Glutamatergic neuron (in vitro differentiated cells): Measurements from ENCODE around the gene SRC. TPM values are rescaled to one million over a fixed set of nuclear protein-coding genes. Genes with fewer than 3 reads are reported as not detected.

Experiments used
- DNase-seq: peaks from one replicate; pipeline ENCODE4 v3.0.0; 2022
- H3K27ac Mint-ChIP-seq: one replicate; pipeline ENCODE4 v1.8.0; 2020; ENCODE audit warnings: mild to moderate bottlenecking, mixed read lengths, inconsistent platforms; ENCODE audit not compliant: unreplicated experiment
- H3K27me3 Mint-ChIP-seq: one replicate; pipeline ENCODE4 v1.8.0; 2020; ENCODE audit warnings: mild to moderate bottlenecking, moderate library complexity, mixed read lengths, inconsistent platforms; ENCODE audit not compliant: unreplicated experiment
- H3K36me3 Mint-ChIP-seq: one replicate; pipeline ENCODE4 v1.8.0; 2020; ENCODE audit warnings: mild to moderate bottlenecking, mixed read lengths, inconsistent platforms; ENCODE audit not compliant: unreplicated experiment
- H3K4me1 Mint-ChIP-seq: one replicate; pipeline ENCODE4 v1.8.0; 2020; ENCODE audit warnings: mild to moderate bottlenecking, low read depth, mixed read lengths, inconsistent platforms; ENCODE audit not compliant: unreplicated experiment
- H3K4me3 Mint-ChIP-seq: one replicate; pipeline ENCODE4 v1.8.0; 2020; ENCODE audit warnings: mild to moderate bottlenecking, mixed read lengths, inconsistent platforms; ENCODE audit not compliant: unreplicated experiment
- H3K9me3 Mint-ChIP-seq: one replicate; pipeline ENCODE4 v1.8.0; 2020; ENCODE audit warnings: mild to moderate bottlenecking, moderate library complexity, mixed read lengths, inconsistent platforms; ENCODE audit not compliant: unreplicated experiment
- total RNA-seq: library from RNA; stranded (reverse); fragmentation: NEBNext Ultra II Directional; extraction: Animal tissue kit (Norgen Biotek cat#: 25700); gene quantifications from one replicate; pipeline ENCODE4 v1.2.1, GENCODE V29; 2021; ENCODE audit not compliant: unreplicated experiment
- TF ChIP-seq, protein P1 (sequence below): fragments of 200-600 bp; sonication (generic); IDR thresholded peaks from one replicate; pipeline ENCODE4 v1.5.0; 2021; ENCODE audit not compliant: partially characterized antibody, unreplicated experiment

The SRC gene
- total RNA-seq, 1 donor from 2014 or later = 39.2 TPM

DNA sequence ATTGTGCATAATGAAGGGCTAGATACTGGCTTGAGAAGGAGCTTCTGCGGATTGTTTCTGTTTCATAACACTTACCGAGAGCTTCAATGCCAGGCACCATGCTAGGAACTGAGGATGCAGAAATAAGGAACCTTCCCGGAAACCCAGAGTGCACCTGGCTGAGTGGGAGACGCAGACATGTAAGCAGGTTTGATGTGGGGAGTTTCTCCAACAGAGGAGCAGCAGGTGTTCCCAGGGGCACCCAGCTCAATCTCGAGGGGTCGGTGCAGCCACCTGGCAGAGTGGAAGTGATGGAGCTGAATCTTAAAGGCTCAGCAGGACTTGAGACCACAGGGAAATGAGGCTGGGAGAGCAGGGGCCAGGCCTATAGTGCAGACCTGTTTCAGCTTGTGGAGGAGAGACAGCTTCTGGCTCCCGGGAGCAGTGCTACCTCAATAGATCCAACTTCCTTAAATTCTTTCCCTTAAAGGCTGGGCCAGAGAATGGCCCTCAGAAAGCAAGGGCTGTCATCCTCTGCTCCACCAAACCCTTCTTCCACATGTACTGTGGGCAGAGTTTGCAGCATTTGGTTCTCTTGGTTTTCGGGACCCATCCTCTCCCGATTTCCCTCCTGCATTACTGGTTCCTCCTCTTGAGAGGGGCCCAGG, 27.8 kb upstream of the SRC start:
- H3K27me3 Mint-ChIP-seq = peaks cover 2% of the 10 kb centered on the region
- no peak for DNase-seq
- H3K4me1 Mint-ChIP-seq = peaks cover 2% of the 10 kb centered on the region
- TF ChIP-seq, protein P1, sequence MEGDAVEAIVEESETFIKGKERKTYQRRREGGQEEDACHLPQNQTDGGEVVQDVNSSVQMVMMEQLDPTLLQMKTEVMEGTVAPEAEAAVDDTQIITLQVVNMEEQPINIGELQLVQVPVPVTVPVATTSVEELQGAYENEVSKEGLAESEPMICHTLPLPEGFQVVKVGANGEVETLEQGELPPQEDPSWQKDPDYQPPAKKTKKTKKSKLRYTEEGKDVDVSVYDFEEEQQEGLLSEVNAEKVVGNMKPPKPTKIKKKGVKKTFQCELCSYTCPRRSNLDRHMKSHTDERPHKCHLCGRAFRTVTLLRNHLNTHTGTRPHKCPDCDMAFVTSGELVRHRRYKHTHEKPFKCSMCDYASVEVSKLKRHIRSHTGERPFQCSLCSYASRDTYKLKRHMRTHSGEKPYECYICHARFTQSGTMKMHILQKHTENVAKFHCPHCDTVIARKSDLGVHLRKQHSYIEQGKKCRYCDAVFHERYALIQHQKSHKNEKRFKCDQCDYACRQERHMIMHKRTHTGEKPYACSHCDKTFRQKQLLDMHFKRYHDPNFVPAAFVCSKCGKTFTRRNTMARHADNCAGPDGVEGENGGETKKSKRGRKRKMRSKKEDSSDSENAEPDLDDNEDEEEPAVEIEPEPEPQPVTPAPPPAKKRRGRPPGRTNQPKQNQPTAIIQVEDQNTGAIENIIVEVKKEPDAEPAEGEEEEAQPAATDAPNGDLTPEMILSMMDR = no peak
- H3K4me3 Mint-ChIP-seq = no peak overlapping the region
- peaks cover 6% of the 10 kb centered on the region for H3K36me3 Mint-ChIP-seq
- H3K9me3 Mint-ChIP-seq = no peaks in the 10 kb centered on the region
- no peak overlapping the region for H3K27ac Mint-ChIP-seq

DNA sequence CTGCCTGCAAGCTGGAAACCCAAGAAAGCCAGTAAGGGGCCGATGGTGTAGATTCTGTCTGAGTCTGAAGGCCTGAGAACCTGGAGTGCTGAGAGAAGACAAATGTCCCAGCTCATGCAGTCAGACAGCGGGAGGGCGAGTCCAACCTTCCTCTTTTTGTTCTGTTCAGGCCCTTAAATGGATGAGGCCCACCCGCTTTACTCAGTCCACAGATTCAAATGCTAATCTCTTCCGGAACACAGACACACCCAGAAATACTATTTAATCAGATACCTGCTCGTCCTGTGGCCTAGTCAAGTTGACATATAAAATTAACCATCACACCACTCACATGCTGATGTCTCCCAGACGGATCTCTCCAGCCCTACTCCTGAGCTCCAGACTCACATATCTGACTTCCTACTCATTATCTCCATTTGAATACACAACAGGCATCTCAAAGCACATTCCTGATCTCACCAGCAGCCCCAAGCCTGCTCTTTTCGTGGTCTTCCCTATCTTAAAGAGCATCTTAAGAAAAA, 26.7 kb upstream of the SRC start:
- peaks cover 2% of the 10 kb centered on the region for H3K27me3 Mint-ChIP-seq
- H3K27ac Mint-ChIP-seq = no peak overlapping the region
- peaks cover 2% of the 10 kb centered on the region for H3K4me1 Mint-ChIP-seq
- TF ChIP-seq, protein P1 = no peak
- H3K9me3 Mint-ChIP-seq = no peaks in the 10 kb centered on the region
- H3K36me3 Mint-ChIP-seq = peaks cover 6% of the 10 kb centered on the region
- DNase-seq = no peak
- H3K4me3 Mint-ChIP-seq = no peak overlapping the region

DNA sequence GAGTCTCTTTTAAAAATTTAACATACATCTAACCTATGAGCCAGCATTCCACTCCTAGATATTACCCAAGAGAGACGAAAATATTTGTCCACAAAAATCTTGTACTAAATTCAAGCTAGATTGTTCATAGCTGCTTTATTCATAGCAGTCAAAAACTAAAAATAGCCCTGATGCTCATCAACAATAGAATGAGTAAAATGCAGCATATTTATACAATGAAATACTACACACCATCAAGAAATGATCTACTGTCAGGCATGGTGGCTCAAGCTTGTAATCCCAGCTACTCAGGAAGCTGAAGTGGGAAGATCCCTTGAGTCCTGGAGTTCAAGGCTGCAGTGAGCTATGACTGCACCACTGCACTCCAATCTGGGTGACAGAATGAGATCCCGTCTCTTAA, 22.0 kb upstream of the SRC start:
- Mint-ChIP-seq H3K27ac (no peak overlapping the region), H3K9me3 (peaks cover 1% of the 10 kb centered on the region), H3K4me1 (no peaks in the 10 kb centered on the region), H3K36me3 (peaks cover 6% of the 10 kb centered on the region), H3K4me3 (no peak overlapping the region), H3K27me3 (peaks cover 3% of the 10 kb centered on the region)
- TF ChIP-seq, protein P1 = no peak
- no peak for DNase-seq

DNA sequence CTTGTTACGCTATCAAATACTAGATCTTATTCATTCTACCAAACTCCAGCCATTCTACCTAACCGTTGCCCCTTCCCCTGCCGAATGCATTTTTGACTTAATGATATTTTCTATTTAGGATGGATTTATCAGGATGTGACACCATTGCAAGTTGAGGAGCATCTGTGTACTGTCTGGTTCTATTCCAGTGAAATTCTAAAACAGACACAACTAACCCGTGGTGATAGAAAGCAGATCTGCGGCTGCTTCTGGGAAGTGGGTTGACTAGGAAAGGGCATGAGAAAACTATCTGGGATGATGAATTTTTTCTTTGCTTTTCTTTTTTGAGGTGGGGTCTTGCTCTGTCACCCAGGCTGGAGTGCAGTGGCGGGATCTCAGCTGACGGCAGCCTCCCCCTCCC, 20.7 kb upstream of the SRC start:
- TF ChIP-seq, protein P1 = no peak
- H3K4me3 Mint-ChIP-seq = no peak overlapping the region
- H3K27me3 Mint-ChIP-seq = peaks cover 3% of the 10 kb centered on the region
- no peak for DNase-seq
- peaks cover 1% of the 10 kb centered on the region for H3K9me3 Mint-ChIP-seq
- no peaks in the 10 kb centered on the region for H3K4me1 Mint-ChIP-seq
- H3K27ac Mint-ChIP-seq = no peak overlapping the region
- H3K36me3 Mint-ChIP-seq = peaks cover 6% of the 10 kb centered on the region

DNA sequence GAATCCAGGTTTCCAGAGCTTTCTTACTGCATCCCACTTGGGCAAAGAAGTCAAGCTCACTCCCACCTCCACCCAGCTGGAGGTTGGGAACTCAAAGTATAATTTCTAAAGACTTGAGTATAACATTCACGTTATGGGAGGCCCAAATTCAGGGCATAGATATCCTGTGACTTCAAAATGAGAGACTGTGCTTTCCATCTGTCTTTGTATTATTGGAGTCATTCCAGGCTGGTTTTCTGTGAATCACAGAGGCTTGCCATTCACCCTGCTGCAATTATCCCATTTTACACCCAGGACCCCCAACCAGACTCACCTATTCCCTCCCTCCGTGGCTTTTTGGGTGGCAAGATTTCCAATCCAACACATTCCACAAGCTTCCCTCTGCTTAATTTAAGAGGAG, 19.3 kb upstream of the SRC start:
- no peak overlapping the region for H3K27ac Mint-ChIP-seq
- no peaks in the 10 kb centered on the region for H3K4me1 Mint-ChIP-seq
- peaks cover 3% of the 10 kb centered on the region for H3K9me3 Mint-ChIP-seq
- no peak for DNase-seq
- H3K27me3 Mint-ChIP-seq = peaks cover 3% of the 10 kb centered on the region
- peaks cover 6% of the 10 kb centered on the region for H3K36me3 Mint-ChIP-seq
- TF ChIP-seq, protein P1 = no peak
- no peak overlapping the region for H3K4me3 Mint-ChIP-seq
